Suprapubic skin (tissue), 4 donors: ENCODE results near the gene VSTM2B.

ENCODE experiments used
- CTCF ChIP-seq, 2 donors: fragments of 200-600 bp in 1 of 2; fragments of 450-650 bp in 1 of 2; sonication (generic) in 1 of 2; IDR thresholded peaks; one replicate each; pipeline ENCODE4 v1.5.1; 2016 to 2019; ENCODE audit warnings: antibody characterized with exemption in 2 of 2, mild to moderate bottlenecking in 1 of 2, moderate library complexity in 1 of 2
- EP300 ChIP-seq: sonication (generic); formaldehyde crosslinking; IDR thresholded peaks from one replicate; pipeline ENCODE4 v1.6.1; 2017; ENCODE audit warnings: antibody characterized with exemption
- POLR2A ChIP-seq, 2 donors: fragments of 450-650 bp; IDR thresholded peaks; one replicate each; pipeline ENCODE4 v1.6.1; 2017; ENCODE audit warnings: antibody characterized with exemption in 2 of 2, mild to moderate bottlenecking in 2 of 2, moderate library complexity in 2 of 2
- POLR2AphosphoS5 ChIP-seq, 3 donors: sonication (generic); formaldehyde crosslinking; IDR thresholded peaks; one replicate each; pipeline ENCODE4 v1.6.1; 2017; ENCODE audit warnings: antibody characterized with exemption in 3 of 3

- no peak for TF ChIP-seq CTCF (IDR thresholded peaks at IDR 0.05)
- no peak for TF ChIP-seq POLR2A (IDR thresholded peaks at IDR 0.05)
- no peak for TF ChIP-seq EP300
- no peak for TF ChIP-seq POLR2AphosphoS5 (IDR thresholded peaks at IDR 0.05)
Observed at GRCh38 chr19:29480507-29480906, 45.3 kb upstream of the VSTM2B start.
